NT2/D1 (cell line): ENCODE measurements around the gene UBE4B.

ENCODE experiments used
- YY1 ChIP-seq: IDR thresholded peaks from 2 replicates; pipeline ENCODE4 v1.6.1; 2011; ENCODE audit not compliant: insufficient read length, insufficient read depth
- ZNF274 ChIP-seq: IDR thresholded peaks from 2 replicates; pipeline ENCODE4 v1.6.1; 2011; ENCODE audit warnings: mild to moderate bottlenecking, low read depth, low read length

DNA sequence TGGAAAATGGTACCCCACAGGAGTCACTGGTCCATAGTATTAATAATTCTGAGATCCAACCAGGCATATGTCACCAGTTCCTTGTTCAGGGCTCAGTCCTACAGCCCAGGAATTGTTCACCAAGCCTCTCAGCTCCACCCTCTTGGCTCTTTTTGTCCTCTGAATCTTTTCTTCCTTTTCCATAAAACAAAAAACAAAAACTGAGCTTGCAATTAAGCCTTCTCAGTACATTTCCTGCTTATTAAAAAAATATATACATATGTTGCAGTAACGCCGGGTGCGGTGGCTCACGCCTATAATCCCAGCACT lies 154.2 kb downstream of the UBE4B start:
- TF ChIP-seq ZNF274 (no peak), YY1 (no peak)
